ENCODE data around the gene SLC5A11.

- TF ChIP-seq CTCF (IDR thresholded peaks at IDR 0.05; ENCODE audit: insufficient read depth, low read depth, low read length) (no peak), EZH2 (IDR thresholded peaks at IDR 0.05; ENCODE audit: insufficient read depth, low read length) (no peak)
Observed at GRCh38 chr16:24890746-24891145, 45.0 kb downstream of the SLC5A11 start.
